Cardiac muscle cell (in vitro differentiated cells and primary cell): ENCODE data around the gene MAPK10. TPM values are rescaled to one million over a fixed set of nuclear protein-coding genes. Genes with fewer than 3 reads are reported as not detected.

Experiments
- DNase-seq, 2 donors: peaks; one replicate each; pipeline versions ENCODE4 v3.0.0 to v3.0.0-alpha.2; 2010 to 2017; ENCODE audit warnings: low read depth in 1 of 2, low spot score in 1 of 2
- H3K27ac ChIP-seq: fragments of 200-600 bp; sonication (generic); 2 replicates; pipeline ENCODE4 v1.5.1; 2016
- H3K27me3 ChIP-seq: fragments of 200-600 bp; sonication (generic); 2 replicates; pipeline ENCODE4 v1.6.0; 2016; ENCODE audit warnings: control low read depth
- H3K36me3 ChIP-seq: fragments of 200-600 bp; sonication (generic); 2 replicates; pipeline ENCODE4 v1.5.1; 2016; ENCODE audit warnings: control low read depth
- H3K4me1 ChIP-seq: fragments of 200-600 bp; sonication (generic); 2 replicates; pipeline ENCODE4 v1.8.1; 2017; ENCODE audit warnings: low read depth, mild to moderate bottlenecking, mixed run types
- H3K4me3 ChIP-seq: fragments of 200-600 bp; sonication (generic); 2 replicates; pipeline ENCODE4 v1.5.1; 2016; ENCODE audit warnings: mild to moderate bottlenecking
- H3K9me3 ChIP-seq: fragments of 200-600 bp; sonication (generic); 2 replicates; pipeline ENCODE4 v1.5.1; 2017; ENCODE audit warnings: low read depth, mild to moderate bottlenecking, control low read depth
- CTCF ChIP-seq: IDR thresholded peaks from 2 replicates; pipeline ENCODE4 v1.5.1; 2012; ENCODE audit warnings: low read depth, mild to moderate bottlenecking, low read length
- polyA plus RNA-seq: library from polyadenylated mRNA; unstranded; fragments of >200 nt; fragmentation: Nextera tagmentation; extraction: Ambion mirVana; gene quantifications from 2 replicates; pipeline ENCODE4 v1.2.1, GENCODE V29; 2016
- total RNA-seq: library from RNA; depleted of rRNA; stranded (reverse); fragments of >200 nt; gene quantifications from 2 replicates; pipeline ENCODE4 v1.2.3, GENCODE V29; 2016

MAPK10 gene
- total and polyA plus RNA-seq, 2 experiments from 2014 or later, result 13.9 to 22.8 TPM

DNA sequence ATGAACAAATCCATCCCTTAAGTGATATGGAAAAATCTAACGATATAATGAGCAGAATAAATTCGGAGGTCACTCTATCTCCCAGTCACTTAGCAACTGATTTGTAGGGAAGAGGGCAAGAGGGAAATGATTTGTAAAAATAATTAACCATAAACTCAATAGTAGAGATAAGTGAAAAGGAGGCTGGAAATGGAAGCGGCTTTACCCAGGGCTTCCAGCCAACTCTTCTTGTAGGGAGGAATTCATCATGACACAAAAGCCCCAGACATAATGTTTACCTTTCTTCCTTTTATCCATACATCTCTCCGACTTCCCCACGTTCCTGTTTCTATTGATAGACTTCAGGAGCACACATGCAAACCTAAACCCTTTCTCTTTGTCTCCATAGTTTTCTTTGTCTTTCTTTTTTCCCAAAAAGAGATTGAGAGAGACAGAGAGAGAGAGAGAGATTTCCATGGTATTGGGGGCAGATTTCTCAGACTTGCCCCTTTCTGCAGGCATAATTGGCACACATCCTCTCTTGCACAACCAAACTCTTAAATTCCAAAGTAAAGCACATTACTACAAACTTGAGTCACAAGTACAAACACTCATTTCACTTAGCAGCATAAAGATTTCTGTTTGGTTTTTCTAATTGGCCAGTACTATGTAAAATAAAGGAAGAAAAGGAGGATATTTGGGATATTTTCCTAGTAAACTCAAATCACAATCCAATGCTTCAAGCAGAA is 140.9 kb downstream of the MAPK10 start:
- no peaks in the 10 kb centered on the region for H3K36me3 ChIP-seq
- no peaks in the 10 kb centered on the region for H3K4me1 ChIP-seq
- no peak overlapping the region for H3K4me3 ChIP-seq
- no peak overlapping the region for H3K27ac ChIP-seq
- no peak for TF ChIP-seq CTCF
- no peaks in the 10 kb centered on the region for H3K27me3 ChIP-seq
- H3K9me3 ChIP-seq, result no peaks in the 10 kb centered on the region
- DNase-seq, result peak in 1 of 2 donors; percentile 89

DNA sequence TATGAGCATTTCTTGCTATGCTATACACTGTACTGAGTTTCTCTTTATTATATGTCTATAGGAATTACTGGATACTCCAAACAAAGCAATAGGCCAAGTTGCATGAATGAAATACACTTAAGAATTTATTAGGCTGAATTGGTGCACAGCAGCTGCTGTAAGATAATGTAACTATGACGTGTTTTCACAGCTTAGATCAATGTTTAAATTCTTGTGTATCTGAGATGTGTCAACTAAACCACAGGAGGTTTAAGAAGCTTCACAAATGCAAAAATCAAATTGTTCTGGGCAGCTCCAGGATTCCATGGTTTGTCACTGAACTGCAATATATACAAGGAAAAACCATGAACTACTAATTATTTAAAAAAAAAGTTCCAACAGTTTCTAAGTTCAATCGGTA is 156.7 kb downstream of the MAPK10 start:
- Histone ChIP-seq H3K4me1 (no peaks in the 10 kb centered on the region), H3K27me3 (no peaks in the 10 kb centered on the region), H3K27ac (no peak overlapping the region), H3K9me3 (no peaks in the 10 kb centered on the region), H3K4me3 (no peak overlapping the region), H3K36me3 (no peaks in the 10 kb centered on the region)
- TF ChIP-seq CTCF, result no peak
- no peak for DNase-seq

- Histone ChIP-seq H3K27me3 (no peaks in the 10 kb centered on the region), H3K4me3 (no peak overlapping the region), H3K27ac (no peak overlapping the region), H3K9me3 (no peaks in the 10 kb centered on the region), H3K4me1 (peaks cover 8% of the 10 kb centered on the region), H3K36me3 (no peaks in the 10 kb centered on the region)
- TF ChIP-seq CTCF, result no peak
- DNase-seq, result no peak
Measured at GRCh38 chr4:86185659-86186058, 174.2 kb downstream of the MAPK10 start.

DNA sequence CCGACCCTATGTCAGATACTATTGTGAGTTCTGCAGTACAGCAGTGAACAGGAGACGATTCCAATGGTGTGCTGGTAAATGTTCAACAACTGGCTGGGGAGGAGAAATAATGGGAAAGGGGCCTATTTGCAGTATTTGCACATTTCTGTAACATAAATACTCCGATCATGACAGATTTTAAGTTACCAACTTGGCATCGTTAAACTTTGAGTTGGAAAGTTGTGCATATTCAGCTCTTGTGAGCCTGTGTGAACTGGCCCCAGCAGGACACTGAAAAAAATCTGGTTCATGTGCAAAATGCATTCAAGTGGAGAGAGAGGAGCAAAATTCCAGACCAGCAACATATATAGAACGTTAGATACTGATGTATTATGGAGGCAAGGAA is 175.0 kb downstream of the MAPK10 start:
- TF ChIP-seq CTCF, result no peak

DNA sequence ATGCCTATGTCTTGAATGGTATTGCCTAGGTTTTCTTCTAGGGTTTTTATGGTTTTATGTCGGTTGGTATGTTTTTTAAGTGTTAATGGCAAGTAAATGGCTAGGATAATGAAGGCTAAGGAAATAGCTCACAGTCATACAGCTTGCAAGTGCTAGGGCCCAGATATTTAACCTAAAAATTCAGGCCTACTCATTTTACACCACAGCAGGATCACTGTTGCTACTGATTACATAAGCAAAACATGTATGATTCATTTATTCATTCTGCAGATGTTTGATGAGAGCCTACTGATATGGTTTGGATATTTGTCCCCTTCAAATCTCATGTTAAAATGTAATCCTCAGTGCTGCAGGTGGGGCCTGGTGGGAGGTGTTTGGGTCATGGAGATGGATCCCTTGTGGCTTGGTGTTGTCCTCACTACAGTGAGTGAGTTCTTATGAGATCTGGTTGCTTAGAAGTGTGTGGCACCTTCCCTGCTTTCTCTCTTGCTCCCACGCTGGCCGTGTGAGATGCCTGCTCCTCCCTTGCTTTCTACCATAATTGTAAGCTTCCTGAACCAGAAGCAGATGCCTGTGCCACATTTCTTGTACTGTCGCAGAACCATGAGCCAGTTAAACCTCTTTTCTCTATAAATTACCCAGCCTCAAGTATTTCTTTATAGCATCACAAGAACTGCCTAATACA is 175.5 kb downstream of the MAPK10 start:
- Histone ChIP-seq H3K4me1 (peaks cover 8% of the 10 kb centered on the region), H3K27ac (no peak overlapping the region), H3K27me3 (no peaks in the 10 kb centered on the region), H3K4me3 (no peak overlapping the region), H3K9me3 (no peaks in the 10 kb centered on the region), H3K36me3 (no peaks in the 10 kb centered on the region)
- DNase-seq, result no peak
- TF ChIP-seq CTCF, result no peak

More for the DNA sequence above, 175.0 kb downstream of the MAPK10 start:
- Histone ChIP-seq H3K36me3 (no peaks in the 10 kb centered on the region), H3K4me3 (no peak overlapping the region), H3K27me3 (no peaks in the 10 kb centered on the region), H3K9me3 (no peaks in the 10 kb centered on the region), H3K4me1 (peaks cover 8% of the 10 kb centered on the region), H3K27ac (no peak overlapping the region)
- no peak for DNase-seq
